Measurements from ENCODE around the gene GSK3B.

GSK3B gene

GRCh38 chr3:119815716-119816115 lies 278.5 kb downstream of the GSK3B start:
- intact Hi-C loops (cut with DNase I), result no loop called here
- peak in 1 of 42 donors; percentile 20 for DNase-seq

DNA sequence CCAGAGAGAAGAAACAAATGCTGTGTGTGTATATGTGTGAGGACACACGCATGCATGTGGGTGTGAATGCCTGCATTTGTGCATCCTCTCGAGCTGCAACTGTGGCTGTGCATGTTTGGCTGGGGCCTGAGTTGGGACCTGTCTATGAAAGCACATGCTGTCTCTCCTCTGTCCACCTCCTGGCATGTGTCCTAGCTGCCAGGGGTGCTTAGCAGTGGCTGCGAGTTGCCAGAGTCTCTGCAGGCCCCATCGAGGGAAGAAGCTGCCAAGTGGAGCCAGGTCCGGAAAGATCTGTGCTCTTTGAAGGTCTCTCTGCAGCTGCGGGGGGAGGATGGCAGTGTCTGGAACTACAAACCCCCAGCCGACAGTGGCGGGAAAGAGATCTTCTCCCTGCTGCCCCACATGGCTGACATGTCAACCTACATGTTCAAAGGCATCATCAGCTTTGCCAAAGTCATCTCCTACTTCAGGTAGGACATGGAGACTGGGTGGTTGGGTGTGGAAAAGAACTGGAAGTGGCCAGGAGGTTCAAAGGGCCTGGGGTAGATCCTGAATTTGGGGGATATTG lies 281.7 kb downstream of the GSK3B start:
- intact Hi-C loops (cut with DNase I), result no loop called here

GRCh38 chr3:119810018-119810435 lies 284.2 kb downstream of the GSK3B start:
- intact Hi-C loops (cut with DNase I), result no loop called here
- DNase-seq, result peak in 40 of 42 donors; percentile 12 to 70 (median 42)

More for the DNA sequence above, 281.7 kb downstream of the GSK3B start:
- DNase-seq, result peak in 1 of 42 donors; percentile 16

DNA sequence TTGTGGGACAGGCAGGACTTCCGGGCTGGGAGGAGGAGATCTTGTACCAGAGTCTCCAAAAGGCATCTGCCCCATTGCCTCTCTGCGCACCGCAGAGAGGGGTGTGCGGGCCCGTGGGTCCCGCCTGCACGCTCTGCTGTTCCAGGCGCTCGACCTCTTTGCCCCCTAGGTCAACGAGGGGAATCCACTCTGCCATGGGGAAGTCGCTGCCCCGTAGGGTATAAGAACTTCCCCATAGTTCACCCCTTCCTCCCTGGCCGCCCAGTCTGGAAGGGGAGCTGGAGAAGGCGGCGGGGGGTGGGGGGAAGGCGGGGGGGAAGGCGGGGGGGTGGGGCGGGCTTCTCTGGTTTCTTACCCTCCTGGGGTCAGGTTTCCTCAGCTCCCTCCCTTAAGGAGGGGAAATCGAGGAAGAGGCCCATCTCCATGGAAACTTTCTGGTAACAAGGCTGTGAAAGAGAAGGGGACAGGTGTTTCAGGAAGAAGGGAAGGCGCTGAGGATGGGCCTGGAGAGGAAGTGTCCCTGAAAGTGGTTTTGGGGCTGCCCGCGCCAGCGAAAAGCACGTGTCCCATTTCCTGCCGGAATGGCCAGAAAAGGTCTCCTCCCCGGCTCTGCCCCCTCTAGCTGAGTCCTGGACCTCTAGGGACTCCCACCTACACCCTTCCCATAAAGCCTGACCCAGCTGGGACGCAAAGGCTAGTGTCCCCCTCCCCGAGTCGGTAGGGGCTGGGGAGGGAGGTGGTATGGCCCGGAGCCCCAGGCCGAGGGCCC lies 284.8 kb downstream of the GSK3B start:
- peak in 1 of 42 donors; percentile 36 for DNase-seq
- intact Hi-C loops (cut with DNase I), result no loop called here

- intact Hi-C loops (cut with DNase I), result no loop called here
- peak in 1 of 42 donors; percentile 38 for DNase-seq
Observed at GRCh38 chr3:119808843-119809242, 285.4 kb downstream of the GSK3B start.

DNA sequence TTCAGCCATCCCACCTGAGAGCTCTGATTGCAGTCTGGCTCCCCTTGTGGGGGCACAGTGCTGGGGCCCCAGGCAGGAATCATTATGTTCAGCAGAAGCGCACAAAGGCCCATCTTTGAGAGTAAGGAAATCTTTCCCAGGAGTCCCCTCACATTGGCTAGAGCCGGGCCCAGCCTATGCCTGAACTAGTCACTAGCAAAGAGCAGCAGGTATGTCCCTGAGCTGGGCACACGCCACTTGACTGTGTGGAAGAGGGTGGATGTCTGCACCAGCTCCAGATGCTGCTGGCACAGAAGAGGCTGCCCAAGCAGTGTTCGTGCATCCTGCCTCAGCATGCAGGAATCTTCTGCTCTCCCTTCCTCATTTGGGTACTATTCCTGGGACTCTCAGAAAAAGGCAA lies 286.0 kb downstream of the GSK3B start:
- intact Hi-C loops (cut with DNase I), result no loop called here
- peak in 1 of 42 donors; percentile 33 for DNase-seq

DNA sequence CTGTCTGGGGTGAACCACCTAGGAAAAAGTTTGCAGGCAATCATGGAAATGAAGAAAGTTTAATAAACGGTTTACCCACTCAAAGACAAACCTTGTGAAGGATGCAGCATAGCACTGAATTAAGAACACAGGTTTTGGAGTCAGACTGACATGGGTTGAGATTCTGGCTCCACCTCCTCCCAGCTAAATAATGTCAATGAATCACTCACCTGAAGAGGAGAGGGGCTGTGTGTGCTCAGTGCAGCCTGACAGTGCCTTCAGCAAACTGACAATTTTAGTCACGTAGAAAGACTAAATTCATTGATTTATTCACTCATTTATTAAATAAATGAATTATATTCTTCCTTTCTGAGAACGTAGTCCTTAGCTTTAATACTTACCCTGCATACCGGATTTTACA lies 293.4 kb downstream of the GSK3B start:
- intact Hi-C loops (cut with DNase I), result no loop called here

DNA sequence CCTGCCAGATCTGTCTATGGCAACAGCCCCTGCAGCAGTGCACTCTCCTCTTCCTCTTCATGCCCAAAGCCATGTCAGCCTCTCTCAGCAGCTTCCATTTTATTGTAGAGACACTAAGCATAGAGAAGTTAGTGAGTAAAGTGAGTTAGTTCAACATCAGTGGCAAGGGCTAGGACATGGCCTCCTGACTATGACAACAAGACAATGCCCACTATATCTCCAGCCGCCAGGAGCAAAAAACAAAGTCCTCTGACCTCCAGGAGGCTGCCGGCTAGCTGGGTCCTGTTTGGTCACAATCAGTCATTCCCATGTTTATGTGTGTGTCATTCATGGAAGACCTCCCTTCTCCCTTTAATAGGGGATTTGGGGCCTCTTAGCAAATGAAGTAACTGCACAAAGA lies 297.5 kb downstream of the GSK3B start:
- intact Hi-C loops (cut with DNase I), result no loop called here
- peak in 1 of 42 donors; percentile 13 for DNase-seq

More for the DNA sequence above, 293.4 kb downstream of the GSK3B start:
- peak in 1 of 42 donors; percentile 39 for DNase-seq

DNA sequence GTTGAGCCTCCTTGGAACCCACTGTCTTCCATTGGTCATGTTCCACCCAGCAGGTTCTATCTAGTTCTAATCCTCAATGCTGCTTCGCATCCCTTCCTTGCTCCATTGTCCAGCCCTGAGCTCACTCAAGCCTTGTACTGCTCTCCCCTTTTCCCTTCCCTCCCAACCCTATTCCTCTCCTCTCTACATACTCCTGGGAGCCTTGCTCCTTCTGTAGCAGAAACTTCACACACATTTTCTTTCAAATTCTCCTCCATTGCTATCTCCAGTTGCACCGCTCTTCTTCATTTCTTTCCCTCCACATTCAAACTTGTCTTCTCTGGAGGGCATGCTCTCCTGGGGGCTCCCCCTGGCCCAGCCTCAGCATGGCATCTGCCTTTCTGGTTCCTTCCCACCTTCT lies 297.9 kb downstream of the GSK3B start:
- no peak for DNase-seq
- intact Hi-C loops (cut with DNase I), result no loop called here

DNA sequence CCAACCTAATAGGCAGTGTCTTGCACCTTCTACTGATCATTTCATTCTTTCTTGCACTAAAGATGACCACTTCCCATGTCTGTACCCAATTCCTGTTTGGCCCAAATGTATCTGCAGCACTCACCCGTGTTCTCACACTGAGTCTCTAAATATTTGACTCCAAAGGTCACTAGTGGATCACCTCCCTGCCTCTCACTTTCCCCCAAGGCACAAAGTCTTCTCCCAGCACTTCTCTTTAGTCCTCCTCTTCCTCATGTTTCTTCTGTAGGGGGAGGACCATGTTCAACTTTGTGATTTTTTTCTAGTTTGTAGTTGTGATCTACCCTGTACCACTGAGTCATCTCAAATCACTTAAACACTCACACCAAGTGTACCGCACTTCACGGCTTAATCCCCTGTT lies 298.4 kb downstream of the GSK3B start:
- intact Hi-C loops (cut with DNase I), result no loop called here
- peak in 1 of 42 donors; percentile 14 for DNase-seq

GRCh38 chr3:119794971-119795612 lies 299.2 kb downstream of the GSK3B start:
- peak in 1 of 42 donors; percentile 22 for DNase-seq
- intact Hi-C loops (cut with DNase I), result no loop called here

GRCh38 chr3:119794401-119794800 lies 299.8 kb downstream of the GSK3B start:
- peak in 1 of 42 donors; percentile 13 for DNase-seq
- intact Hi-C loops (cut with DNase I), result no loop called here

GRCh38 chr3:119792270-119792669 lies 302.0 kb downstream of the GSK3B start:
- DNase-seq, result no peak
- intact Hi-C loops (cut with DNase I), result no loop called here

DNA sequence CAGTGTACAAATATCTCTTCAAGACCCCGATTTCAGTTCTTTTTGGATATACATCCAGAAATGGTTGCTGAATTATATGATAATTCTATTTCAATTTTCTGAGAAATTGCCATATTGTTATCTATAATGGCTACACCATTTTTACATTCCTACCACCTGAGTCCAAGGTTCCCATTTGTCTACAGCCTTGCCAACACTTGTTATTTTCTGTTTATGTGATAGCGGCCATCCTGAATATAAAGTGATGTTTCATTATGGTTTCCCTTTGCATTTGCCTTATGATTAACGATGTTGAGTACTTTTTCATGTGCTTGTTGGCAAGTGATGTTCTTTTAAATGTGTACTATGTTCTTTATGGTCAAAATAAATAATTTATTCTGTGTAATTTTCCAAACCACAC lies 303.9 kb downstream of the GSK3B start:
- DNase-seq, result no peak
- intact Hi-C loops (cut with DNase I), result no loop called here

DNA sequence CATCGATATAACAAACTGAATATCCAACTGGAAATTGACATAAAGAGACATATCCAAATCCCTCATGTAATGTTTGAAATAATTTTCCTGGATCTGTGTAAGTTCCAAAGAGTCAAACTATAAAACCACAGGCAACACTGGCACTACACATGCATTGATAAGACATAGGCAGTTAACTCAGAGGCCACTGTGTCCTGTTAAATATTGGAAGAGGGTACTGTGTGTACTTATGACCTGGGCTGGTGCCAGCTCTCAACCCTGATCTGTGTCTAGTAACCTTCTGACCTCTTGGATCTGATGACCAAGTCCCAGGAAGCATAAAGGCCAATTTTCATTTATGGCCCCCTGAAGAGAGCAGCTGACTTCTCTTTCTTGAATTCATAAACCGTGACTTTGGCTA lies 307.8 kb downstream of the GSK3B start:
- intact Hi-C loops (cut with DNase I), result no loop called here

GRCh38 chr3:119783883-119784282 lies 310.4 kb downstream of the GSK3B start:
- intact Hi-C loops (cut with DNase I), result no loop called here

More for the DNA sequence above, 307.8 kb downstream of the GSK3B start:
- no peak for DNase-seq

GRCh38 chr3:119783255-119783654 lies 311.0 kb downstream of the GSK3B start:
- DNase-seq, result no peak
- intact Hi-C loops (cut with DNase I), result no loop called here

More at GRCh38 chr3:119783883-119784282, 310.4 kb downstream of the GSK3B start:
- DNase-seq, result no peak

- no peak for DNase-seq
- intact Hi-C loops (cut with DNase I), result no loop called here
Observed at GRCh38 chr3:119782460-119782859, 311.8 kb downstream of the GSK3B start.

GRCh38 chr3:119781330-119782198 lies 312.7 kb downstream of the GSK3B start, which contains the start of gene NR1I2:
TSS of gene NR1I2 (plus strand) at chr3:119782101.
- intact Hi-C loops (cut with DNase I), result no loop called here
- no peak for DNase-seq
